ENCODE results near the gene SCNN1G.

Gene SCNN1G

DNA sequence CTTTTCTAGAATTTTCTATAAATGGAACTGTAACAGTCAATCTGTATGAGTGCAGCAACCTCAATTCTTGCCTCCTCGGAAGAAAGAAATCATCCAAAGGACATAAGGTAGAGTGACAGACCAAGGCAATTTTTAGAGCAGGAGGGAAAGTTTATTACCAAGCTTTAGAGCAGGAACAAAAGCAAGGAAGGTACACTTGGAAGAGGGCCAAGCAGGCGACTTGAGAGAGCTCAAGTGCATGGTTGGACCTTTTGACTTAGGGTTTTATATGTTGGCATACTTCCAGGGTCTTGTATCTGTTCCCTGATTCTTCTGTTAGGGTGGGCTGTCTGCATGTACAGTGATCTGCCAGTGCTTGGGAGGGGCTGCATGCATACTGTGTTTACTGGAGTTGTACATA is 50.3 kb downstream of the SCNN1G start:
- TF ChIP-seq GATA2 (IDR thresholded peaks at IDR 0.05; ENCODE audit: low read depth, low read length) (no peak), GATA3 (IDR thresholded peaks at IDR 0.05; ENCODE audit: low read depth, low read length) (no peak)

DNA sequence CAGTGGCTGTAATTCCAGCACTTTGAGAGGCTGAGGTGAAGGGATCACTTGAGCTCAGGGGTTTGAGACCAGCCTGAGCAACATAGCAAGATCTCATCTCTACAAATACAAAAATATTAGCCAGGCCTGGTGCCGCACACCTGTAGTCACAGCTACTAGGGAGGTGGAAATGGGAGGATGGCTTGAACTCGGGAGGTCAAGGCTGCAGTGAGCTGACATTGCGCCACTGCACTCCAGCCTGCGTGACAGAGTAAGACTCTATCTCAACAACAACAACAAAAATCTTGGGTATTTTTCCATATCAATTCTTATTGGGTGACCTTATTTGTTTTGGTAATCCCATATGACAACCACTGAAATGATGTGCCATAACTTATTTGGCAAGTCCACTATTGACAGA is 52.6 kb downstream of the SCNN1G start:
- TF ChIP-seq GATA2 (IDR thresholded peaks at IDR 0.05; ENCODE audit: low read depth, low read length) (no peak), GATA3 (IDR thresholded peaks at IDR 0.05; ENCODE audit: low read depth, low read length) (no peak)

GRCh38 chr16:23236983-23237382 is 54.4 kb downstream of the SCNN1G start:
- TF ChIP-seq GATA2 (IDR thresholded peaks at IDR 0.05; ENCODE audit: low read depth, low read length): no peak
- TF ChIP-seq GATA3 (IDR thresholded peaks at IDR 0.05; ENCODE audit: low read depth, low read length): no peak

- TF ChIP-seq GATA3 (IDR thresholded peaks at IDR 0.05; ENCODE audit: low read depth, low read length): no peak
- TF ChIP-seq GATA2 (IDR thresholded peaks at IDR 0.05; ENCODE audit: low read depth, low read length): no peak
These were observed 58.4 kb downstream of the SCNN1G start for GRCh38 chr16:23240994-23241393.

- TF ChIP-seq GATA3 (IDR thresholded peaks at IDR 0.05; ENCODE audit: low read depth, low read length): no peak
- no peak for TF ChIP-seq GATA2 (IDR thresholded peaks at IDR 0.05; ENCODE audit: low read depth, low read length)
These were observed 61.6 kb downstream of the SCNN1G start for GRCh38 chr16:23244122-23244521.

DNA sequence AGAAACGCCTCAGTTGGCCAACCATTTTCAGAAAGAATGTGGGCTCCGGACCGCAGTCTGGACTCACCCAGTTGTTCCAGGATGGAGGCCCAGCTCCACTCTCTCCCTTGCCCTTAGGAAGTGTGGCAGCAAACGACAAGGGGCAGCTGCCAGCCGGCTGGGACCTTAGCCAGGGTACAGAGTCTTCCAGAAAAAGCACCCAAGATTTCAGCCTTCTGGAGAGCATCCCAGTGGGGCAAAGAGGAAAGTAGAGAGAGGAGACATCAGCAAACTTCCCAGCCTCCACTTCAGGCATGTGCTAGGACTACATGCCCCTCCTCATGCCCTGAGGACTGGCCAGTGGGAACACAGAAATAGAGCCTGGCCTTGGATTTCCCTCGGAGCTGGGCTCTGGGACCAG is 62.7 kb downstream of the SCNN1G start:
- TF ChIP-seq GATA3 (IDR thresholded peaks at IDR 0.05; ENCODE audit: low read depth, low read length) (no peak), GATA2 (IDR thresholded peaks at IDR 0.05; ENCODE audit: low read depth, low read length) (no peak)

DNA sequence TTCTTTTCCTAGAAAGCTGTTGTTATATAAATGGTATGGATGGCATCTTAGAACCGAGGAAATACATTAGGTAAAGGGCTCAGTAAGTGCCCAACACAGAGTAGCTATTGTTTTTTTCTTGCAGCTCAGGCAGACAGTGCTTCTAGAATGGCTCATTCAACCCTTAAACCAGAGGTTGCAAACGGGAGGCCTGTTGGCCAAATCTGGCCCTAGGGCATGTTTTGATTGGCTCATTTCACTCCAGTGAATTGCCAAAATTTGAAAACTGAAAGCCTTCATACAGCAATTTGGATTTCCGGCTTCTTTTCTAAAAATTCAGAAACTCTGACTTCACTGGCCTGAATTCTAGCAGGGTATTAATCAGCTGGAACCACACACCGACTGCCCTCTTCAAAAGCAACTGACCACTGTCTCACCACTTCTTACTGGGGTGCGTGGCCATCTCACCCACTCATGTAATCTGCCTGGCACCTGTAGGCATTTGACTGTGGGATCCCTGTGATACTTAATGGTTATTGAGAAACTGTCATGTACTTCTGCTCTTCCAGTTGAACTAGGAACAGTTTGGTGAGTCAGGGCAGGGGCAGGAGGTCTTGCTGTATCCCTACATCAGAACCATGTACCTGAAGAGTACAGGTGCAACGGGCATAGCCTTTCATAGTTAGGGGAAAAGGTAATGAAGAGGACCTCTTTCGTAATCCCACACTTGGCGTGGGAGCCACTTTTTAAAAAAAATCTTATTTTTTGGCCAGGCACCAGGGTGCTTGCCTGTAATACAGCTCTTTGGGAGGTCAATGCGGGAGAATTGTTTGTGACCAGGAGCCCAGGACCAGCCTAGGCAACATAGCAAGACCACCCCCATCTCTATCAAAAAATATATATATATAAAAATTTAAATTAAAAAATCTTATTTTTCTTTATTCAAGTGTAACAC is 66.0 kb downstream of the SCNN1G start:
- no peak for TF ChIP-seq GATA3 (IDR thresholded peaks at IDR 0.05; ENCODE audit: low read depth, low read length)
- no peak for TF ChIP-seq GATA2 (IDR thresholded peaks at IDR 0.05; ENCODE audit: low read depth, low read length)

- TF ChIP-seq GATA2 (IDR thresholded peaks at IDR 0.05; ENCODE audit: low read depth, low read length): no peak
- TF ChIP-seq GATA3 (IDR thresholded peaks at IDR 0.05; ENCODE audit: low read depth, low read length): no peak
These were observed 67.3 kb downstream of the SCNN1G start for GRCh38 chr16:23249830-23250229.

- TF ChIP-seq GATA2 (IDR thresholded peaks at IDR 0.05; ENCODE audit: low read depth, low read length): no peak
- TF ChIP-seq GATA3 (IDR thresholded peaks at IDR 0.05; ENCODE audit: low read depth, low read length): no peak
These were observed 69.8 kb downstream of the SCNN1G start for GRCh38 chr16:23252310-23252709.

- TF ChIP-seq GATA2 (IDR thresholded peaks at IDR 0.05; ENCODE audit: low read depth, low read length) (no peak), GATA3 (IDR thresholded peaks at IDR 0.05; ENCODE audit: low read depth, low read length) (no peak)
These were observed 71.8 kb downstream of the SCNN1G start for GRCh38 chr16:23254338-23254737.

DNA sequence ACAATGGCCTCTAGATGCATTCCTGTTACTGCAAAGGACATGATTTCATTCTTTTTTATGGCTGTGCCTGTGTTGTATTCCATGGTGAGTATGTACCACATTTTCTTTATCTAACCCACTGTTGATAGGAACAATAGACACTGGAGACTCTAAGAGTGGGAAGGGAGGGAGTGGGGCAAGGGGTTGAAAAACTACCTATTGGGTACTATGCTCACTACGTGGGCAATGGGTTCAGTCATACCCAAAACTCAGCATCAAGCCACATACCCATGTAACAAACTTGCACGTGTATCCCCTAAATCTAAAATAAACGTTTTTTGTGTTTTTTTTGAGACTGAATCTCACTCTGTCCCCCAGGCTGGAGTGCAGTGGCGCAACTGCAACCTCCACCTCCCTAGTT is 72.5 kb downstream of the SCNN1G start:
- no peak for TF ChIP-seq GATA2 (IDR thresholded peaks at IDR 0.05; ENCODE audit: low read depth, low read length)
- no peak for TF ChIP-seq GATA3 (IDR thresholded peaks at IDR 0.05; ENCODE audit: low read depth, low read length)

- TF ChIP-seq GATA3 (IDR thresholded peaks at IDR 0.05; ENCODE audit: low read depth, low read length) (no peak), GATA2 (IDR thresholded peaks at IDR 0.05; ENCODE audit: low read depth, low read length) (no peak)
These were observed 73.9 kb downstream of the SCNN1G start for GRCh38 chr16:23256440-23256839.

DNA sequence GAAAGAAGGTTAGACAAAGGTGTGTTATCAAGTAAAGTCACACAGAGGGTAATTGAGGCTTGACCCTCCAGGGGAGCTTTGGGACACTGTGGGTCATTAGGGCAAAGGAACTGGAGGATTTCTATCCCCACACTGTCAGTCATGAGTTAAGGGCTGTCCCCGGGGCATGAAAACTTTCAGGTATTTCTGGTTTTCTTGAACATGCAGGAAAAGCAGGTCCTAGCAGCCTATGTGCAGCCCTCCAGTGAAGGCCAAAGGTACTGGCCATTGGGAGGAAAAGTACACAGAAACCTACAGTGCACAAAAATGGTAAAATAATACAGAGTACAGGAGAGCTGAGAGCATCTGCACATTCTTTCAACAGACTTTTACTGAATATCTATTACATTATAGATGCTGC is 75.1 kb downstream of the SCNN1G start:
- TF ChIP-seq GATA3 (IDR thresholded peaks at IDR 0.05; ENCODE audit: low read depth, low read length) (no peak), GATA2 (IDR thresholded peaks at IDR 0.05; ENCODE audit: low read depth, low read length) (no peak)

DNA sequence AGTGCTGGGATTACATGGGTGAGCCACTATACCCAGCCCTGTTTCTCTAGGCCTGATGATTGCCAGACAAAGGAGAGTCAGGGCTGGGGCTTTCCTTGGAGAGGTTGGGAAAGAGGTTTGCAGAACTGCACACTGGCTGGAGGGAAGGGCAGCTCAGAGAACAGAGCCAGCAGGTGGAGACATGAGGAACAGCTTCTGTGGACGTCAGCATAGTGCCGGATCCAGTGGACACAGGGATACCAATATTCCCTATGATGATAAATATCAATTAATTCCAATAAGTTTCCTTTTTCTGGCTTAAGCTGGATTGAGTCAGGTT is 76.3 kb downstream of the SCNN1G start:
- TF ChIP-seq GATA3 (IDR thresholded peaks at IDR 0.05; ENCODE audit: low read depth, low read length) (no peak), GATA2 (IDR thresholded peaks at IDR 0.05; ENCODE audit: low read depth, low read length) (no peak)

Data from SH-SY5Y (cell line).